Activated CD4-positive, alpha-beta T cell treated with anti-CD3 and anti-CD28 coated beads, Interleukin-2, amount 50 U/mL, for 16 hours (primary cell): ENCODE measurements around the gene FSTL4.

Source experiments
- DNase-seq: peaks from one replicate; pipeline ENCODE4 v3.0.0-alpha.2; 2020

The FSTL4 gene

DNA sequence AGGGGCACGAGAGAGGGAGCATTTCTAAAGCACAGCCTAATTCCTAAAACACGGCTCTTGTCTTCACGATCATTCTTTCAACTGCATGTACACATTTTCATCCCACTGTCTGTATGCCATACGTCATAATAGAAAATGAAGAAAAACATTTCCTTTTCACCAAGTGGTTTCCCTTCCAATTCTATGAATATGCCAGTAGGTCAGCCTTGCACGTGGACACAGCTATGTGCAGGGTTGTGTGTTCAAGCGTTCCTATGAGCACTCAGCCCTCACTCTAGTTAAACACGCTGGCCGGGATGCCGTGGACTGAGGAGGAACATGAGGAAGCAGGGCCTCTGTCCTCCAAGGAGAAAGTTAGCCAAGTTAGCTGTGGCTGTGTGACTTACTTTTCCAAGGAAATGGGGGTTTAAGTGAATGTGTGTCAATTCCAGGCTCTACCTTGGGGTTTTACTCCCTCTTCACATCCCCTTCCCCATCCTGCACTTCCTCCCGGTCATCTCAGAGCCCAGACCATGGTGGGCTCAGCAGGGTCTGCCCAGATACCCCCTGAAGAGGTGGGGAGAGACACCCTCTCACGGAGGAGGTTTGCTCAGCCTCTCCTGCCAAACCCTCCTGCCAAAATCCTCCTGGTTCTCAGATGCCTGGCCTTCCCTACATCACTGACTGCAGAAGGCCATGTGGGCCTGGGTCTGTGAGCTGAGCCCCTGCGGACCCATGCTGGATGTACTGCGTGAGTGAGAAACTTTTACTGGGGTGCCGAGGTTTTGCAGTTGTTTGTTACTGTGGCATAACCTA lies 230.6 kb downstream of the FSTL4 start:
- no peak for DNase-seq

DNA sequence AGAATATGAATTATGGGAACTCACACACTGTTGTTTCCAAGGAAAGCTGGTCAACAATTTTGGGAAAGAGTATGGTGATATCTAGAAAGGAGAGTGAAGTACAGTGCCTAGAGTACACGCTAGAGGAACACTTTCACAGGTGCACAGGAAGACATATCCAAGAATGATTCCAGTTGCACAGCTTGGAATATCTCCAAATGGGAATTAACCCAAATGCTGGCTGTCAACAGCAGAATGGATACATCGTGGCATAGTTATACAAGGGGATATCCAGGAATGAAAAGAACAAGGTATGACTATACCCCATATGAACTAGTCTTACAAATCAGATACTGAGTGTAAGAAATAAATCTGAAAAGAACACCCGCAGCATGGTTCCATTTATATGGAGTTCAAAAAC lies 231.3 kb downstream of the FSTL4 start:
- DNase-seq = no peak

DNA sequence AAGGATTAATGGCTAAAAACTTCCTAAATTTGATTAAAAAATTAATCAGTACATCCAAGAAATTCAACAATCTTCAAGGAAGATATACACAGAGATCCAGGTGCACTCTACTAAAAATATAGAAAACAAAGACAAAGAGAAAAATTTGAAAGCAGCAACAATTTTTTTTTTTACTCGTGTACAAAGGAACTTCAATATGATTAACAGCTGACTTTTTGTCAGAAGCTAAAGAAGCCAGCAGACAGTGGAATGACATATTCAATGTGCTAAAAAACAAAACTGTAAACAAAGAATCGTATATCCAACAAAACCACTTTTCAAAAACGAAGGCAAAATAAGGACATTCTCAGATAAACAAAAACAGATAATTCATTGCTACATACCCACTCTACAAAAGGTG lies 234.6 kb downstream of the FSTL4 start:
- DNase-seq = no peak

DNA sequence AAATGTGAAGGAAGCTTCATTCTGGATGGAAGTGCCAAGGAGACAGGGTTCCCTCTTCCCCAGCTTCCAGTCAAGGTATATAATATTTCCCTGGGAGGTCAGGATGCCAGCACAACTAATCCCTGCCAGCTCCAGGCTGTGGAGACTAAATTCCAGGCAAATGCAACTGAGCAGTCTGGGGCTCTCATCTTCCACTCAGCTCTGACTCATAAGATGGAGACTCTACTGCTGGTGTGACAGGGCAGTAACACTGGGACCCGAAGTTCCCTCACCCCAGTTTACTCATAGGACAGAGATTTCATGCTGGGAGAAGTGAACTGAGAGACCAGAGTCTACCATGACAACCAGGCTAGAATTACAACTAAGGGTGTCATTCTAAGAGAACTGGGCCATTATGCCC lies 235.4 kb downstream of the FSTL4 start:
- DNase-seq = no peak

DNA sequence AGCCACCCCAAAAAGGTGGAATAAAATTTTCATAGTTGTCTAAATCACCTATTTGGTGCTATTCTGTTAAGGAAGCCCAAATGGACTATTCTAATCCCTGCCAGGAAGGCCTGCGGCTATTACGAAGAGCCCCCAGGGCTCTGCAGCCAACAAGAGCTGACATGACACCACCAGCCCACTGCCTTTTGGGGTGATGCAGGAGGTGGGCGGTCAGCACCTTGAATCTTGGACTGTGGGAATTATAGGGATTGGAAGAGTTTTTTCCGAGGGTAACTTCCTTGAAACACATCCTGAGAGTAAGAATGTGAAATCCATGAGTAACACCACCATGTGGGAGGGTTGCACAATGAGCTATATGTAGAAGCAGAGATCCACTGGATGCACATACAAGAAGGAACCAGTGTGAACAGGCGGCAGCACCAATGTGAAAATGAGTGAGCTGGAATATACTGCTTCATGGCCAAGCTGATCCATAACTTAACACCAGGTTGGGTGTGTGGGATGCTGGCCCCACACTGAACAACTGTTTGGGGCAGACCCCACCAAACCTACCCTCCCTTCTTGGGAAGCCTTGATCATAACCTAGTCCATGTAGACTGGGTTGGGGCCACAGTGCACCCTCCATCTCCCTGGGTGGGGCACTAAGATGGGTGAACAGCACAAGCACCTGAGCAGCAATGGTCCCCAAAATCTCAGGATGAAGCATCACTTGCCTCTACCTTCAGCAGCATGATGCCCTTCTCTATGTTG lies 239.0 kb downstream of the FSTL4 start:
- no peak for DNase-seq

DNA sequence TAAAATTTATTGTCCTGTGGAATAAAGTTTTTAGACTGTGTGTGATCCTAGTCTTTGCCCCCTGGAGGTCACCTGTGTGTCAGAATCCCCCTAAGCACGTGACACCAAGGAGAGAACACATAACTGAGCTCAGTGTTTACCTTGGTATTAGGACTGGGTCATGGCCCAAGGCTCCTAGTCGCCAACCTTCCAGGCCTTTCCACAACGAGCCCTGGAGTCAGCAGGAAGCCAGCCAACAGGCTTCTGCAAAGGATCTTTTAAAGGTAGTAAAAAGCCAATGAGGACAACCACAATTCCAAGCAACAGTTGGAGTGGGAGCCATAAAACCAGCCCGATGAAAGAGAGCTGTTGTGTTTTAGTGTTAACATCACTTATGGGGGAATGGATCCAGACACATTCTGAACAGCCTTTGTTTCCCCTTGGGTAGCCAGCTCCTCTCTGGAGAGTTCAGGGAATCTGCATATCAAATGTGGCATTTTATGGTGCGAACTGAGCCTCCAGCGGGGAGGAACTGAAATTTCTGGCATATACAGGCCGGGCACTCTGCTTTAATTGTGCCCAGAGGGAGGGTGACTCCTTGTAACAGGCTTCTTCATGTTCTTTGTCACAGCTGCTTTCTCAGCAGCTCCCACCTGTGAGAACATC lies 239.9 kb downstream of the FSTL4 start:
- DNase-seq = no peak

DNA sequence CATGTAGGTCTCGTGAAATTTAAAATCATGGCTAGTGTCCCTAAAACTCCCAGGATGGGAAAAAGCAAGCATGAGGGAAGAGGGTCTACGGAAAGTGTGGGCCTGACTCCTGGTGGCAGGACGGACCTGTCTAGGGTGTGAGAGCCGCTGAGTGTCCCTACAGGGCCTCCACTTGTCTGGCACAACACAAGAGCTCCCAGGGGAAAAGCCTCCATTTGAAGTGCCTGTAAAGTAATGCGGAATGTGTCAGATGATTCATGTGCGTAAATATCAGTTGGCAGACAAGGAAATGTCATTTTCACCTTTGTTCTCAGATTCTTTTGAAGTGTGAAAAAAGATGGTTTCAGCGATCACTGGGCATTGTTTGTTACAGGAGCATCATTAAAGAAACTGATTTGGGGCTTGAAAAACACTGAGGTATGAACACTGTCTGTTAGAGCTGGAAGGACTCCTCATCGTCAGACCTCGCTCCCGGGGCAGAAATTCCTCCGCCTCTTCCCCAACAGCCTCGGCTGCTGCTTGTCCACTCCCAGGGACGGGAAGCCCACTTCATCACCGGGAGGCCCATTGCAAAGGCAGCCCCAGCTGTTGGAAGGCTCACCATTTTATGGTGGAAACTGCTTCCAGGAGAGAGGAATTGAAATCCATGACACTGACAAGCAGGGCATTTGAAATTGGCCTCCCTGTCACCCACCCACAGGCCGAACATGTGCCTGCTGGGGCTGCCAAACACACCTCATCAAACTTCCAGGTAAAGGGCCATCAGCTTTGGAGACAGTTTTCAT lies 240.8 kb downstream of the FSTL4 start:
- DNase-seq = no peak

DNA sequence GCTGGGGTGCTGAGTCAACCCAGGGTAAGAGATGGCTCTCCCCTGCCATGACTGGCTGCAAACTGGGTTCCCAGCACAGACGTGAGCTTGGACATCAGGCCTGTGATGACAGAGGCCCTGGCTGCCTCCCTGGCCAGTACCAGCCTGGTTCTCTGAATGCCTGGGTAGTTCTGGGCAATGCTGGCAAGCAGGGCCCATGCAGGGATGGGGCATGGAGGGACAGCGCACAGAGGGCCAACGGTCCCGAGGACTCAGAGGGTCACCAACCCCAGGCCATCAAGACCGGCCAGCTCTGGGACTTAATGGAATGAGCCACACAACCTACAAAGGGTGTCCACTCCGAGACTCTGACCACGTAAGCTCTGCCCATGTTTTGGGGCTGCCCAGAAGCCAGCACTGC lies 241.4 kb downstream of the FSTL4 start:
- DNase-seq = no peak

DNA sequence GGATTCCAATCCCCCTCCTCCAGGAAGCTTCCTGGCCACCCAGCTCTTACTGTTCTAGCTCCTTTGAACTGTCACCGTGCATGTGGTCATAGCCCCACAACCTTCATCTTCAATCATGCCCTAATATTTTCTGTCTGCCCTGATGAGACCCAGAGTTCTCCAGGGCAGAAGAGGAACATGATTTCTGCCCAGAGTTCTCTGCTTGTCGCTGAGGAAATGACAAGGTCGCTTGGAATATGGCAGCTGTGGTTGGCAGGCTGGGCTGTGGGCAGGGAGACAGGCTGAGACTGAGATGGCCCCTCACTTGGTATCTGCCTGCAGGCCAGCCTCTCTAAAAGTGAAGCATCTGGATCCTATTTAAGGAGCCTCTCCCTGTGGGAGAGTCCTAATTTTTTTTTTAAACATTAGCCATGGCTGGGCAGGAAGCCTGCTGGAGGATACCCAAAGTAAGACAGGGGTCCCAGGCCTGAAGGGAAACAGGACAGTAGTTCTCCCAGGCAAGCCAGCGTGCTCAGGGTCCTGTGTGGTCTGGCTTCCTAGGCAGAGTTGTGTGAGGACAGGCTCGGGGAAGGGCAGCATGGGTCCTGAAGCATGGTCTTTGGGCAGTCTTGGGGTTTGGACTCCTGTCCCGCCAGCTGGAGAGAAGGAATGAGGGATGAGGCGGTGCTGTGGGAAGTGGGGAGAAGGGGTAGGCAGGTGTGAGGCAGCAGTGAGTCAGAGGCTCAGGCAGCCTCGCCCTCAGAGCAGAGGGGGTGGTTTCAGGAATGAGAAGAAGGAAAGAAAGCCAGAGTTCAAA lies 242.1 kb downstream of the FSTL4 start:
- DNase-seq = no peak

DNA sequence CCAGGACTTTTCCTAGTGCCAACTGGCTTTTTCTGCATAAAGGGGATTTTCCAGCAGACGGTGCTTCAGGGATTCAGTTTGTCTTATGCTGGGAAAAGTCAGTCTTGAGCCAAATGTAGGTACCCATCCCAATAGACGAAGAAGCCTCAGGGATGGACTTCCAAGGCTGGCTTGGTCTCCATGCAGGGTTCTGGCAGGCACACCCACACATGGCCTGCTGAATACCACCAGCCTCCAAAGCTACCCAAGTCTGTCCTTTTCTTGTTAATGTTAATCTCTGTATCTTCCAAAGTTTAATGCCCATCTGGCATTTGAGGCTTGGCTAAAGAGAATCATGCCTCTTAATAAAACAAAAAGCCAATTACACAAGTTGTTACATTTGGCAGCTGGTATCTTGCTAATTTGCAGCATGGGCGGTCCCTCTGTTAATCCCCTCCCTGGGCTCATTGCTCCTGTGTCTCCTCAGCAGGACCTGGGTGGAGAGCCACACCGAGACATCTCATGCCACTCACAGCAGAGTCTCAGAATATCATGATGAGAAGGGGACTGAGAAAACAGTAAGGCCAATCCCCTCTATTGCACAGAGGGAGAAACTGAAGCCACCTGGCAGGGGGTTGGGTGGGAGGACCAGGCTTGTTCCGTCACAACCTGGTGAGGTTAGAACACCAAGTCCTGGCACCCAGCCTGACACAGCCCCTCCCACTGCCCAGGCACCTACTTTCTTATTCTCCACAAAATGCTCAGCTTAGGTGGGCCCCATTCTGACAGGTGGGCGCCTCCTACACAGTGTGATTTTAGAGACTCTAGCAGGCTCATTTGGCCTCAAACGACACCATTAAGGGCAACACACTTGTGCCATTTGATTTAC lies 243.2 kb downstream of the FSTL4 start:
- DNase-seq = no peak

DNA sequence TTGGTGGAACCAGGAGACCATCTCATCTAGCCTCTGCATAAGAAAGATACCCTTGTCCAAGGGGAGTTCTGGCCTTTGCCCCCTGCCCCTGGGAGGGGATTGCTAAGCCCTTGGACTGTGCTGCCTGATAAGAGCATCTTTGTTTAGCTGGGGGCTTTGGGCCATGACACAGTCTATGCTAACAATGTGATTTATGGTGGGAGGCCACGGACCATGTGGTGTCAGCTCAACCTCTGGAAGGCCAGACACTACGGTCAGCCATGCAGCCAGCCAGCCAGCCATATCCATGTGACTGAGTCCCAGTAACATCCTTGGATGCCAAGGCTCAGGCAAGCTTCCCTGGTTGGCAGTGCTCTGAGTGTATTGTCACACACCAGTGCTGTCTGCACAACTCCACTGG lies 244.4 kb downstream of the FSTL4 start:
- no peak for DNase-seq

DNA sequence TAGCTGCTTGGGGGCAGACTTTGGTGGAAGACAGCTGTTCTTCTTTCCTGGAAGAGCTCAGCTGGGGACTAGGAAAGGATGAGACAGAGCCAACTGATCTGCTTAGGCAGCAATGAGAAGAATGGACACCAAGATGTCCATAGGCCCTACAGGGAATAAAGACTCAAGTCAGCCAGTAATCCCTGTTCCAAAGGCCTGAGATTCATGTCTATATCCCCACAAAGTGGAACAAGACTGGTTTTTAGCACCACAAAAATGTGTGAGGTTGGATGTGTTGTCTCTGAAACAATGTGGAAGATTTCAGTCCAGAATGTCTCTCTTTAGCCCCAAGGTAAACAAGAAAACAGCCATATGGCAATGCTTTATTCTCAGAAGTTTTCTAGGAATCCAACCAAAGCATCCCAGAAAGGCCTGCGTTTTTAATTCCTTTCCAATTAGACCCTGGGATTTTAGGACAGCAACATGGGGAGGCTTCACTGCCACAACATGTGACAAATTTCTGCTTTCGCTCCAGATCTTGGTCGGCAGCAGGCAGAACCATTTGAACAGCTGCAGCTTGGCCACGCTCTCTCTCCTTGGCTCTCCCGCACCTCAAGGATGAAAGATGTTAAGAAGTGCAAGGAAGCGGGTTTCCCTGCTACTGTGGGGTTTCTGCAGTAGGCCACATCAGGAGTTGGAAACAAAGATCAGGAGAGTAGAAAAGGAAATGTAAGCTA lies 245.1 kb downstream of the FSTL4 start:
- DNase-seq = no peak

DNA sequence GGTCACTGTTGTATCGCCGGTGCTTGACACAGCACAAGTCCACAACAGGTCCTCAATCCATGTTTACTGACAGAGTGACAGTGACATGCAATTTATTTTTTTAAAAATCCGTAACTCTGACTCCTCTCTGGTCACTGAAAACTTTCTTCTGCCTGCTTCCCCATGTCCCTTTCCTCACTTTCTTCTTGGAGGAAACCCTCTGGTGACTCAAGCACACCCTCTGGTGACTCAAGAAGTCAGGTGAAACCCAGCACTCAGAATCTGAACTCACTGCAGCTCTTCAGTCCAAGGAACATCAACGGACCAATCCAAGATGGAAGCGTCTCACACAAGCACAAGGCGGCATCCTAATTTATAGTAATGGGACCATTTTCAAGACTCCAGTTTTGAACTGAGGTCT lies 245.9 kb downstream of the FSTL4 start:
- no peak for DNase-seq

DNA sequence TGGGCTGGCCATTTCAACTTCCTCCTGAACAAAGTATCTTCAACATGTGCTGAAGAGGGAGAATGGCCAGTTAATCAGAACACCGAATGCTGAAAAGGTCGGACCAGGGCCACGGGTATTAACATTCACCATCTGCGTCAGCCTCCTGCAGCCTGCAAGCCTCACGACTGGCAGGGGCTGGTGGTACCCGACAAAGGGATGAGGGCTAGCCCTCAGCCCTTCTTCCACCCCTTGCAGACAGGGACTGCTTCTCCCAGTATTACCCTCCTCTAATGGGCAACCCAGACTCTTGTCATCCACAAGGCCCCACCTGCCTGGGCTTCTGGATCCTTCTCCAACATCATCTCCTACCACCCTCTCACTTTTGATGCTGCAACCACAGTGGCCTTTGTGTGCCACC lies 246.6 kb downstream of the FSTL4 start:
- no peak for DNase-seq

DNA sequence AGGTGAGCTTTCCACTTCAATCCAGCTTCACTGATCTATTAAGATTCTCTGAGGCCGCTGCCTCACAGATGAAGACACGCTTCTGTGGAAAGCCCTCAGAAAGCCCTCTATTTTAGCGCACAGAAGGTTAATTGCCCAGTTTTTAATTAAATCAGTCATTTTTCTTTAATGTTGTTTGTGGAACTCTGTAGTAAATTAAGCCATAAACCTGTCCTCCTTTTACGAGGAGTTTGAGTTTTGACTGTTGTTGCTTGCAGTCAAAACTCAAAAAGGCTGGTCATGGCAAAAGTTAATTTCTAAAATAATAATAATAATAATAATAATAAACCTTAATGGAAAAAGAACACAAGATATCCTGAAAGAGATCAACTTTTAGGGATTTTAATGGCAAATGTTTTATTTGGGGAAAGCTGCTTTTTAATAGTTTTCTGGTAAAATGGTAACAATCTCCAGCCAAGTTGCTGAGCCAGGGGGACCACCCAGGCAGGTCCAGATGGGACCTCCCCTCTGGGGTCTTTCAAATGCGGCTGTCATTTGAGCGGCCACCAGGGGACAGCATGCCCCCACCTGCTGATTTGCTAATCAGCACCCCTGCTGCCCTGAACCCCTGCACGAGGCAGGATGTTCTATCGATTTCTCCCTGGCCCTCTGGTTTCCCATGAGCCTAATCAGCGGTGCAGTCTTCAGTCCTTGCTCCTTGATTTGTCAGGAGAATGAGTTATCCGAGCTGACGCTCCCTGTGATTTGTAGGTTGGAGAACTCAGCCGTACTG lies 247.2 kb downstream of the FSTL4 start:
- no peak for DNase-seq

DNA sequence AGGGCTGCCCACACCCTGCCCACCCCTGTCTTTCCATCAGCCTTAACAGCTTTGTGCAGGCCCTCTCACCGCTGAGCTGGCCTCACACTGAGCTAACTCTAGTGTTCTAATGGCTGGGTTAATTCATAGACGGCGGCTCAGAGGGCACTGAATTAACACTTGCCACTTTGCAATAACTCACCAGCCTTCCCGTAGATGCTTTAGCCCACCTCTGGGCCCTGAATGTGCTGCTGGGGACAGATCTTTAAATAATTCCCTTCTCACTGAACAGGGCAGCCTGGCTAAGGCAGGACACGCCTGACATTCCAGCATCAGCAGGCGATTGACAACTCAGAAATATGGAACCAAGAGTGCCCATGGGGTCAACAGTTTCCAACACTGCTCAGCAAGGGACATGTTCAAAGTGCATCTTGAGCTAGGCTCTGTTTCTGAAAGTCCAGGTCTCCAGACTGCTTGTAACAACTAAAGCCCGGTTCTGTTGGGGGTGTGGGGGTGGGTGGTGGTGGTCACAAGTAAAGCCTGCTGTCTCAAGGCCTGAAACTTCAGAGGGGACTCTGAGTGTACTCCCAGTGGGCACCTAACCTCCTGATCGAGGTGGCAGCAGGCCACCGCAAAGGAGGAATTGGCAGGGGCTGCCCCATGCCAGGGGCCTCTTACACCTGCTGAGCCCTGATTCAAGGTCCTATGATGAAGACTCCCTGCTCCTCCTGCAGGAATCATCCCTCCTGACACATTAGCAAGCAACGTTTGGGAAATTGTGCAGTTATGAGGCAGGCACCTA lies 248.3 kb downstream of the FSTL4 start:
- DNase-seq = no peak

DNA sequence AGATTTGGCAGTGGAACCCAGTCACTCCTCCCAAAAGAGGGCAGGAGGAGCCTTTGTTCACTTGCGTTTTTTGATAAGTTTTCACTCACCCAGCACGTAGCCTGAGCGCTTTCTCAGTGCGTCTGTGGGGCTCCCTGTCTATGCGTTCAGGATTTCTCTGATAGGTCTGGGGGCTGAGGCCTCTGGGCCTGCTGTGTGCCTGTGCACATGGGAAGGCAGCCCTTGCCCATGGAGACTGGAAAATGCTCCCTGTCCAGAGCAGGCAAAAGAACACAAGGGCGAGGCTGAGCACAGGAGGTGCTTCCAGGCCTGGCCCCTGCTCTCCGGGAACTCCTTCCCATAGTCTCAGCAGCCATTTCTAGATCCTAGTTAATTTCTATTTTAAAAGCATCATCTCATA lies 249.9 kb downstream of the FSTL4 start:
- DNase-seq = no peak

DNA sequence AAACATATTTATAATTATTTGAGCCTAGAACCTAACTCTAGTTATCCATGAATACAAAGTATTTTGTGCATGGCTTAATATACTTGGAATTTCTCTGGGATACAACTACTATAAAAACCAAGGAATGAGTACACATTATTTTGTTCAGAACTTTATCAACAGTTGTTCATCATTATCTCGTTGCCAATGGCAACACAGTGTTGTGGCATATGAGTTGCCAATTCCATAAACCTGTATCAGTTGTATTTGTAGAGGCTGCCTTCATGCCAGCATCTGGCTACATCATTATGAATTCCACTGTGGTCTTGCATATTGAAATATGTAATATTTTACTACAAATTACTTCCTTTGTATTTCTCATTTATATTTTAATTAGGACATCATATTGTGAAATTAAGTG lies 250.4 kb downstream of the FSTL4 start:
- no peak for DNase-seq
